GM12872 (cell line): ENCODE data around the gene CPNE7.

Experiments
- CTCF ChIP-seq: IDR thresholded peaks from 3 replicates; pipeline ENCODE4 v1.5.1; 2011; ENCODE audit warnings: low read depth, mild to moderate bottlenecking, low read length, moderate library complexity; ENCODE audit not compliant: insufficient read depth

CPNE7 gene

DNA sequence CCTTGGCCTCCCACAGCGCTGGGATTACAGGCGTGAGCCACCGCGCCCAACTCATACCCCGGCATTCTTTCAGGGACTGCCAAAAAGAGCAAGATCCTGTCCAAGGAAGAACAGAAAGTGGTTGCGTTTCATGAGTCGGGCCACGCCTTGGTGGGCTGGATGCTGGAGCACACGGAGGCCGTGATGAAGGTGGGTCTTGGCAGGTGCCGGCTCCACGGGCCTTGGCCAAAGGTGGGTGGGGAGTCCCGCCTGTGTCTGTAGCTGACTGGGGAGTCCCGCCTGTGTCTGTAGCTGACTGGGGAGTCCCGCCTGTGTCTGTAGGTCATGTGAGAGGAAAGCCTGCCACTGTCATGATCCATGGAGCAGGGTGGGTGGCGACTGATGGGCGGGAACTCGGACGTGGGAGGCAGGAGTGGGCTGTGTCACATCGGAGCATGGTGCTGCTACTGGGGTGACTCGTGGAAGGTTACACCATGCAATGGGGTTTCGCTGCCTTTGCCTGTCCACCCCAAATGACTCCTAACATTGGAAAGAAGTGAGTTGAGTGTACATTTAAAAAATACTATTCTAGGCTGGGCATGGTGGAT, 25.0 kb upstream of the CPNE7 start:
- no peak for TF ChIP-seq CTCF

DNA sequence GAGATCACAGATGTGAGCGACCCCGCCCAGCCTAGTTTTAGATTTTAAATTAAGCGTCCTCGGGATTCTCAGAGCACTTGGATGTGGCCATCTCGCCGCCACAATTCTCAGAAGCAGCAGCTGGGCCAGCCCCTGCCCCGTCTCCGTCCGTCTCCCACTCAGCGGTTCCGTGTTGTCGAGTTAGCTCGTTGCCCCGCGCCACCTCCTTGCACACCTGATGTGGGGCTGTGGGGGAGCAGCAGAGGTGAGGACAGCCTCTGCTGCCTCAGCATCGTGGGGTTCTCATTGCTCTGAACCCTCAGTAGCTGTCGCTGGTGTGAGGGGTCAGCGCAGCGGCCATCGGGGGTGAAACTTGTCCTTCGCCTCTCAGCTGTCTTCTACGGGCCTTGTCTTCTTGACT, 23.2 kb upstream of the CPNE7 start:
- TF ChIP-seq CTCF: no peak

DNA sequence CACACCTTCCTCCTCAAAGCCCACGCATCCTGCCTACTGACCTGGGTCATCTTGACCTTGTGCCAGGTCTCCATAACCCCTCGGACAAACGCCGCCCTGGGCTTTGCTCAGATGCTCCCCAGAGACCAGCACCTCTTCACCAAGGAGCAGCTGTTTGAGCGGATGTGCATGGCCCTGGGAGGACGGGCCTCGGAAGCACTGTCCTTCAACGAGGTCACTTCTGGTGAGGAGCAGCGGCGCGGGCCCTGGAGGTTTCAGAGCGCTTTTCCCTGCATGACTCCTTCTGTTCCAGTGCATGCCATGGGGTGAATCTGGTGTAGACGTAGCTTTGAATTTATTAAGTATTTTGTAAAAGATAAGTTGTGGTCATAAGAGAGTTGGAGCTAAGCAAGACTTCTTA, 22.6 kb upstream of the CPNE7 start:
- no peak for TF ChIP-seq CTCF

DNA sequence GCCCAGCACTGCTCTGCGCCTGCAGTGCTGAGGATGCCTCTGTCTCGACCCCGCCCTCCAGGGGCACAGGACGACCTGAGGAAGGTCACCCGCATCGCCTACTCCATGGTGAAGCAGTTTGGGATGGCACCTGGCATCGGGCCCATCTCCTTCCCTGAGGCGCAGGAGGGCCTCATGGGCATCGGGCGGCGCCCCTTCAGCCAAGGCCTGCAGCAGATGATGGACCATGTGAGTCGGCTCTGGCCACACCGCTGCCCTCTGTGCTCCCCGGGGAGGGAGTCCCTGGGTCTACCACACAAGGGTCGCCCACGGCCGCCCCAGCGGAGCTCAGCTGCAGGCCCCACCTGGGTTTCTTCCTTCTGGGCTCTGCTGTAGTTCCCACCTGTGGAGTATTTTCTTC, 21.8 kb upstream of the CPNE7 start:
- TF ChIP-seq CTCF: no peak

DNA sequence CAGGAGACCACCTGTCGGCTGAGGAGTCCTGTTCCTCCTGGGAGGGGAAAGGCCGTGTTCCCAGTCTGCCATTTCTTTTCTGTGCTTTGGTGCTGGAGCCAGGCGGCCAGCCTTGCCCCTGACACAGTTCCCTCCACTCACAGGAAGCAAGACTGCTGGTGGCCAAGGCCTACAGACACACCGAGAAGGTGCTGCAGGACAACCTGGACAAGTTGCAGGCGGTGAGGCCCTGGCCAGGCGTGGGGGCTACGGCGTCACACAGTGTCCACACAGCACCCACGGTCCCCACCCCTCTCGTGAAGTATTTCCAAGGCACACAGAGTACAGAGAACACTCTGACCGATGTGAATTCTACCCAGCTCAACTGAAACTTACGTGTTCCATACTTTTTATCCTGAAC, 21.2 kb upstream of the CPNE7 start:
- TF ChIP-seq CTCF: no peak

DNA sequence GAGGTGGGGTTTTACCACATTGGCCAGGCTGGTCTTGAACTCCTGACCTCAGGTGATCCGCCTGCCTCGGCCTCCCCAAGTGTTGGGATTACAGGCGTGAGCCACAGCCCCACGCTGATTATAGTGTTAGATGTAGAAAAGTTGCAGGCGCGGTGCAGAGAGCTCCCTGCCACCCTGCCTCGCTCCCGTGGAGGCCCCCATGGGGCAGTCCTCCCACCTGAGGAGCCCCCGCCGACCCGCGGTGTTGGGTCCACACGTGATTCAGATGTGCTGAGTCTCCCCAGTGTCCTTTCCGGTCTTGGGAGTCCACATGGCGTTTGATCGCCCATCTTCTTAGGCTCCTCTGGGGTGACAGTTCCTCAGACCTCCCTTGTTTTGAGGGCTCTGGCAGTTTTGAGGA, 20.3 kb upstream of the CPNE7 start:
- TF ChIP-seq CTCF: no peak

DNA sequence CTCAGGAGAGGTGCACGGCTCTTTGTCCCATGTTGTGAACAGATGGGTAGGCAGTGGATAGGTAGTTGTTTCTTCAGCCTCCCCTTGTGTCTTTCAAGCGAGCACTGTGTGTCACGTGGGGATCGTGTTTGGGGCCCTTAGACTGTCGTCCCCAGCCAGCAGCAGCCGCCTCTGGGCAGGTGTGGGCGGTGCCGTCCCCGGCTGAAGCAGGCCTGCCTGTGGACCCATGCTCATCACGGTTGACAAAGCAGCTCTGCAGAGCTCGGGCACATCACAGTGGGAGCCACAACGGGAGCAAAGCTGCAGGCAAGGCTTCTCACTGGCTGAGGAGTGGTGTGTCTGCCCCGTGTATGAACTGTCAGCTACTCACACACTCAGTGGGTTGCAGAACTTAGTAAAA, 19.8 kb upstream of the CPNE7 start:
- no peak for TF ChIP-seq CTCF
